Measurements from ENCODE around the gene RXFP1.

GRCh38 chr4:158538176-158538575 lies 16.5 kb downstream of the RXFP1 start:
- TF ChIP-seq, protein P1, sequence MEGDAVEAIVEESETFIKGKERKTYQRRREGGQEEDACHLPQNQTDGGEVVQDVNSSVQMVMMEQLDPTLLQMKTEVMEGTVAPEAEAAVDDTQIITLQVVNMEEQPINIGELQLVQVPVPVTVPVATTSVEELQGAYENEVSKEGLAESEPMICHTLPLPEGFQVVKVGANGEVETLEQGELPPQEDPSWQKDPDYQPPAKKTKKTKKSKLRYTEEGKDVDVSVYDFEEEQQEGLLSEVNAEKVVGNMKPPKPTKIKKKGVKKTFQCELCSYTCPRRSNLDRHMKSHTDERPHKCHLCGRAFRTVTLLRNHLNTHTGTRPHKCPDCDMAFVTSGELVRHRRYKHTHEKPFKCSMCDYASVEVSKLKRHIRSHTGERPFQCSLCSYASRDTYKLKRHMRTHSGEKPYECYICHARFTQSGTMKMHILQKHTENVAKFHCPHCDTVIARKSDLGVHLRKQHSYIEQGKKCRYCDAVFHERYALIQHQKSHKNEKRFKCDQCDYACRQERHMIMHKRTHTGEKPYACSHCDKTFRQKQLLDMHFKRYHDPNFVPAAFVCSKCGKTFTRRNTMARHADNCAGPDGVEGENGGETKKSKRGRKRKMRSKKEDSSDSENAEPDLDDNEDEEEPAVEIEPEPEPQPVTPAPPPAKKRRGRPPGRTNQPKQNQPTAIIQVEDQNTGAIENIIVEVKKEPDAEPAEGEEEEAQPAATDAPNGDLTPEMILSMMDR (optimal IDR thresholded peaks at IDR 0.05 in 1 of 3, IDR thresholded peaks at IDR 0.05 in 1 of 3, conservative IDR thresholded peaks at IDR 0.05 in 1 of 3; ENCODE audit: extremely low read depth in 1 of 3, insufficient read depth in 2 of 3, low read length in 3 of 3) = no peak
- TF ChIP-seq EZH2 (IDR thresholded peaks at IDR 0.05; ENCODE audit: low read length) = no peak

Measured in keratinocyte (primary cell).